Smooth muscle cell (in vitro differentiated cells): ENCODE data around the gene RALY. TPM values are rescaled to one million over a fixed set of nuclear protein-coding genes. Genes with fewer than 3 reads are reported as not detected.
"Not testable (repeated sequence)": the region's sequence is repeated elsewhere in the genome, so short reads cannot be mapped to it uniquely, and the experiment has no call there.

Experiments used
- DNase-seq: peaks from one replicate; lab custom pipeline; 2025; ENCODE audit not compliant: unreplicated experiment; lab: John Stamatoyannopoulos, UW
- H2AFZ ChIP-seq: fragments of 200-600 bp; sonication (generic); 2 replicates; pipeline ENCODE4 v1.6.0; 2016; ENCODE audit warnings: antibody characterized with exemption, low read depth, mild to moderate bottlenecking
- H3F3A ChIP-seq: fragments of 200-600 bp; sonication (generic); 2 replicates; pipeline ENCODE4 v1.6.0; 2017; ENCODE audit warnings: antibody characterized with exemption, low read depth
- H3K27ac ChIP-seq: fragments of 200-600 bp; sonication (generic); 2 replicates; pipeline ENCODE4 v1.5.1; 2016; ENCODE audit warnings: low read depth, mild to moderate bottlenecking
- H3K27me3 ChIP-seq: fragments of 200-600 bp; sonication (generic); 2 replicates; pipeline ENCODE4 v1.6.1; 2016; ENCODE audit warnings: low read depth, mild to moderate bottlenecking
- H3K36me3 ChIP-seq: fragments of 200-600 bp; sonication (generic); 2 replicates; pipeline ENCODE4 v1.5.1; 2016; ENCODE audit warnings: low read depth
- H3K4me1 ChIP-seq: fragments of 200-600 bp; sonication (generic); 2 replicates; pipeline ENCODE4 v1.5.1; 2016; ENCODE audit warnings: low read depth
- H3K4me2 ChIP-seq: fragments of 200-600 bp; sonication (generic); 2 replicates; pipeline ENCODE4 v1.6.0; 2016; ENCODE audit warnings: mild to moderate bottlenecking
- H3K4me3 ChIP-seq: fragments of 200-600 bp; sonication (generic); 2 replicates; pipeline ENCODE4 v1.5.1; 2016; ENCODE audit warnings: mild to moderate bottlenecking
- H3K79me2 ChIP-seq: fragments of 200-600 bp; sonication (generic); 2 replicates; pipeline ENCODE4 v1.6.0; 2016; ENCODE audit warnings: low read depth, mild to moderate bottlenecking
- H3K9ac ChIP-seq: fragments of 200-600 bp; sonication (generic); 2 replicates; pipeline ENCODE4 v1.6.0; 2016; ENCODE audit warnings: low read depth
- H3K9me3 ChIP-seq: fragments of 200-600 bp; sonication (generic); replicated peaks from 2 replicates; pipeline ENCODE4 v1.5.1; 2016; ENCODE audit warnings: low read depth
- H4K20me1 ChIP-seq: fragments of 200-600 bp; sonication (generic); 2 replicates; pipeline ENCODE4 v1.6.0; 2016; ENCODE audit warnings: low read depth
- CTCF ChIP-seq: fragments of 200-600 bp; sonication (generic); IDR thresholded peaks from 2 replicates; pipeline ENCODE4 v1.5.1; 2017; ENCODE audit warnings: borderline replicate concordance, mild to moderate bottlenecking, antibody characterized with exemption; ENCODE audit not compliant: insufficient read depth, poor library complexity, severe bottlenecking
- WGBS: methylation state at CpG from one replicate; pipeline ENCODE4 v1.1.7; 2016; ENCODE audit warnings: low lambda C conversion rate; 5-methylcytosine and 5-hydroxymethylcytosine counted together
- polyA plus RNA-seq: library from polyadenylated mRNA; unstranded; fragments of >200 nt; fragmentation: Nextera tagmentation; extraction: Ambion mirVana; gene quantifications from 2 replicates; pipeline ENCODE4 v1.2.1, GENCODE V29; 2016
- total RNA-seq: library from RNA; depleted of rRNA; stranded (reverse); fragments of >200 nt; gene quantifications from 2 replicates; pipeline ENCODE4 v1.2.3, GENCODE V29; 2014

RALY gene
- total and polyA plus RNA-seq, 2 experiments from 2014 or later, result 99.7 to 218 TPM

DNA sequence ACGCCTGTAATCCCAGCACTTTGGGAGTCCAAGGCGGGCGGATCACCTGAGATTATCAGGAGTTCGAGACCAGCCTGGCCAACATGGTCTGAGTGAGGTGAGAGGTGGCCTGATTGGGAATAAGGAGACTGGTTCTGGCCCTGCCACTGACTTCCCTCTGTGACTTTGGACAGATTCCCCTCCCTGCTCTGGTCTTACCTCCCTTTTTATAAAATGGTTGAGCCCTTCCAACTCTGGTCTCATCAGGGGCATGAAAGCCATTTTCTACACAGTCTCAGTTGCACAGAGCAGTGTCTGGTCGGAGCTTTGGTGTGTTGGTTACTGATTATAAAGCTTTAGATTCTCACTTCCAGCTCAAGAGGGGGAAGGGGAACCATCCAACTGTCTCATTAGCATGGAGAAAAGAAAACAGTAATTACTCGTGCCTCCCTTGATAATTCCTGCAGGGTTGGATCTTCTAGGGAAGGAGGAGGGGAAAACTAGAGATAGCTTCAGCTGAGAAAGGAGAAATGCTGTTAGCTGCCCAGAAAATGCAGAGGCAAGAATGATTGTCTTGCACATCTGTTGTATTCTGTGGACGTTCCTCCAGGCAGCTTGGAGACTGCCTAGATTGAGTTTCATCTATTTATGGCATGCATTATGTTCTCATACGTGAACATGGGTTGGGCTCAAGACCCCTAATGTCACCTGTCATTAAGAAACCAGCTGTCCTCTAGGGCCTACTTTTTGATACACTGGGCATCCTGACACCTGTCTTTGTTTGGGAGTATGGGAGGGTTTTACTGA is 30.4 kb downstream of the RALY start:
- Histone ChIP-seq H2AFZ (no peak overlapping the region), H3F3A (peaks cover 2% of the 10 kb centered on the region), H3K9ac (no peak overlapping the region), H3K27me3 (no peaks in the 10 kb centered on the region), H3K27ac (no peak overlapping the region), H3K4me3 (no peak overlapping the region), H3K79me2 (peaks cover 94% of the 10 kb centered on the region), H3K36me3 (no peaks in the 10 kb centered on the region), H4K20me1 (peaks cover 98% of the 10 kb centered on the region), H3K4me1 (peaks cover 9% of the 10 kb centered on the region), H3K4me2 (no peak overlapping the region), H3K9me3 (no peaks in the 10 kb centered on the region)
- DNase-seq, result no peak
- no peak for TF ChIP-seq CTCF
- 71% methylated on average over 8 of the region's 8 CpGs for WGBS

GRCh38 chr20:34024723-34025351 is 31.1 kb downstream of the RALY start:
- H3K4me1 ChIP-seq, result peaks cover 9% of the 10 kb centered on the region
- peaks cover 94% of the 10 kb centered on the region for H3K79me2 ChIP-seq
- WGBS, result 17% methylated on average over 5 of the region's 5 CpGs
- no peak overlapping the region for H3K9ac ChIP-seq
- no peak for TF ChIP-seq CTCF
- H3K9me3 ChIP-seq, result no peaks in the 10 kb centered on the region
- H2AFZ ChIP-seq, result no peak overlapping the region
- H3K36me3 ChIP-seq, result no peaks in the 10 kb centered on the region
- H3K27ac ChIP-seq, result no peak overlapping the region
- no peak for DNase-seq
- peaks cover 100% of the 10 kb centered on the region for H4K20me1 ChIP-seq
- H3K27me3 ChIP-seq, result no peaks in the 10 kb centered on the region
- no peak overlapping the region for H3K4me3 ChIP-seq
- H3K4me2 ChIP-seq, result no peak overlapping the region
- H3F3A ChIP-seq, result peaks cover 2% of the 10 kb centered on the region

GRCh38 chr20:34028013-34028412 is 34.3 kb downstream of the RALY start:
- H3K9ac ChIP-seq, DNase-seq, H3K36me3 ChIP-seq, H3K4me2 ChIP-seq, H3F3A ChIP-seq, H3K27me3 ChIP-seq, H3K9me3 ChIP-seq, H3K27ac ChIP-seq, H3K4me3 ChIP-seq, H2AFZ ChIP-seq, H3K4me1 ChIP-seq: not testable (repeated sequence)
- Histone ChIP-seq H3K79me2 (peaks cover 80% of the 10 kb centered on the region), H4K20me1 (peaks cover 100% of the 10 kb centered on the region)
- 97% methylated on average over 6 of the region's 6 CpGs for WGBS

- 93% methylated on average over 1 of the region's 1 CpG for WGBS
- TF ChIP-seq CTCF, result no peak
- no peak overlapping the region for H3K27ac ChIP-seq
- H3F3A ChIP-seq, result no peaks in the 10 kb centered on the region
- no peak overlapping the region for H2AFZ ChIP-seq
- no peak overlapping the region for H3K4me3 ChIP-seq
- H3K36me3 ChIP-seq, result no peaks in the 10 kb centered on the region
- peaks cover 9% of the 10 kb centered on the region for H3K4me1 ChIP-seq
- no peaks in the 10 kb centered on the region for H3K9me3 ChIP-seq
- no peak for DNase-seq
- H3K9ac ChIP-seq, result no peak overlapping the region
- H3K27me3 ChIP-seq, result no peaks in the 10 kb centered on the region
- no peak overlapping the region for H3K4me2 ChIP-seq
- peaks cover 100% of the 10 kb centered on the region for H4K20me1 ChIP-seq
- H3K79me2 ChIP-seq, result peaks cover 69% of the 10 kb centered on the region
Observed at GRCh38 chr20:34029415-34029814, 35.7 kb downstream of the RALY start.
